Fibroblast of mammary gland (primary cell): ENCODE results near the gene CAV2.

Experiments used
- DNase-seq: peaks from one replicate; pipeline ENCODE4 v3.0.0-alpha.2; 2010; ENCODE audit warnings: low read depth
- H3K4me3 ChIP-seq: 2 replicates; pipeline ENCODE4 v1.5.1; 2011; ENCODE audit warnings: low read depth, mild to moderate bottlenecking, low read length, moderate library complexity; ENCODE audit not compliant: control insufficient read depth
- TF ChIP-seq, protein P1 (sequence below): conservative IDR thresholded peaks from 2 replicates; pipeline ENCODE4 v1.5.1; 2011; ENCODE audit warnings: low read depth, low read length, inconsistent platforms; ENCODE audit not compliant: control insufficient read depth, insufficient read depth

The CAV2 gene

DNA sequence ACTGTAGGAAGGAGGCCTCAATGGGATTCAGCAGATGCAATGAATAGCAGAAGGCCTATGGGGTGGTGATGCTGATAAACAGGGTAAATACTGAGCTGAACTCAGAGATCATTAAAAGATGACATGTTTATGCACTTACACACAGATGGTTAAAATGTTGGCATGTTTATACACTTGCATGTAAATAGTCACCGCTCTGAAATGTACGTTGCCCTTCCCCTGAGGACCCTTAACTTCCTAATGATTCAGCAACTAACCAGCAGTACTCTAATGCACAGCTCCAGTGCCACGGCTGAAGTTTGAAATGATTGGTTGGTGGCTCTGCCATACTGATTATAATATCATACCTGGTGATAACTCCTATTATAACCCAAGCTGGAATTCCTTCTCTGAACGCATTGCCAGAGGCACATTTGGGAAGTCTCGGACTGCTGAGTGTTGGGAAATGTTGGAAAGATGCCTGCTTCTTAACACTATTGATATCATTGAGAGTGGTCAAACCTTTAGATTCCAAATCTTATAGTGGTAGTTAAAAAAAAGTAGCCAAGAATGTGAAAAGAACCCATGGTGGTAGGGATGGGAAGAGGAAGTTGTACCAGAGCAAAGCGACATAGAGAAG lies 21.6 kb downstream of the CAV2 start:
- no peak overlapping the region for H3K4me3 ChIP-seq
- TF ChIP-seq, protein P1, sequence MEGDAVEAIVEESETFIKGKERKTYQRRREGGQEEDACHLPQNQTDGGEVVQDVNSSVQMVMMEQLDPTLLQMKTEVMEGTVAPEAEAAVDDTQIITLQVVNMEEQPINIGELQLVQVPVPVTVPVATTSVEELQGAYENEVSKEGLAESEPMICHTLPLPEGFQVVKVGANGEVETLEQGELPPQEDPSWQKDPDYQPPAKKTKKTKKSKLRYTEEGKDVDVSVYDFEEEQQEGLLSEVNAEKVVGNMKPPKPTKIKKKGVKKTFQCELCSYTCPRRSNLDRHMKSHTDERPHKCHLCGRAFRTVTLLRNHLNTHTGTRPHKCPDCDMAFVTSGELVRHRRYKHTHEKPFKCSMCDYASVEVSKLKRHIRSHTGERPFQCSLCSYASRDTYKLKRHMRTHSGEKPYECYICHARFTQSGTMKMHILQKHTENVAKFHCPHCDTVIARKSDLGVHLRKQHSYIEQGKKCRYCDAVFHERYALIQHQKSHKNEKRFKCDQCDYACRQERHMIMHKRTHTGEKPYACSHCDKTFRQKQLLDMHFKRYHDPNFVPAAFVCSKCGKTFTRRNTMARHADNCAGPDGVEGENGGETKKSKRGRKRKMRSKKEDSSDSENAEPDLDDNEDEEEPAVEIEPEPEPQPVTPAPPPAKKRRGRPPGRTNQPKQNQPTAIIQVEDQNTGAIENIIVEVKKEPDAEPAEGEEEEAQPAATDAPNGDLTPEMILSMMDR: no peak

DNA sequence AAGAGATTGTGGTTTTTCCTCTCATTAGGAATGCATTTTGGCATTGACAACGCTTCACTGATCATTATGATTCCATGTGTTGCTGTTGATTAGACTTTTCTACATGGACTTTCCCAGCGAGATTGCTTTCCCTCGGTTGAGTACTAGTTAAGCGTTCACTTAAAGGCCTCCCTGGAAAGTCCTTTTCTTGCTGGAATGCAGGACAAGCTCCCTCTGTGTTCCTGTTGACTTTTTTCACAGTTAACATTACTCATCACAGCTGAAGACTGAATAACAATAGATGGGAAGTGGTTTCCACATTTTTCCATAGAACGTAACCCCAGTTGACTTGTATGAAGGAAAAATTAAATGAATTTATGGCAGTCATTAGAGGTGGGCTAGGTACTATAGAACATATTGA lies 22.7 kb downstream of the CAV2 start:
- no peak overlapping the region for H3K4me3 ChIP-seq
- TF ChIP-seq, protein P1: no peak
- peak; percentile 90 for DNase-seq

More for the DNA sequence above, 21.6 kb downstream of the CAV2 start:
- peak; percentile 64 for DNase-seq

DNA sequence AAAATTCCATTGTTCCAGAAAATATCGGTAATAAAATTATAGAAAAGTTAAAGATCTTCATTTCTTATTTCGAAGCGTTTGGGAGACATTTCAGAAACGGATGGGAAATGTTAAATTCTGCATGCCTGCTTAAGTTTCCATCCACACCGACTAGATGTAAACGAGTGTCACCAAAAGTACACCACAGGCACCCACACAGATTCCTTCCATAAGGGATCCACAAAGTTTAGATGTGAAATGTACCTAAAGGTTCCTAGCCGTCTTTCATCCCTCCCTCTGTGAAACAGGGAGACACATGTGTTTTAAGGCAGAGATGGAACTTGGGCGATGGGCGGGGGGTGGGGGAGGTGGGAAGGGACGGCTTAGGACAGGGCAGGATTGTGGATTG lies 24.7 kb downstream of the CAV2 start:
- TF ChIP-seq, protein P1: no peak
- H3K4me3 ChIP-seq: peak overlapping the region; percentile 39
- no peak for DNase-seq

DNA sequence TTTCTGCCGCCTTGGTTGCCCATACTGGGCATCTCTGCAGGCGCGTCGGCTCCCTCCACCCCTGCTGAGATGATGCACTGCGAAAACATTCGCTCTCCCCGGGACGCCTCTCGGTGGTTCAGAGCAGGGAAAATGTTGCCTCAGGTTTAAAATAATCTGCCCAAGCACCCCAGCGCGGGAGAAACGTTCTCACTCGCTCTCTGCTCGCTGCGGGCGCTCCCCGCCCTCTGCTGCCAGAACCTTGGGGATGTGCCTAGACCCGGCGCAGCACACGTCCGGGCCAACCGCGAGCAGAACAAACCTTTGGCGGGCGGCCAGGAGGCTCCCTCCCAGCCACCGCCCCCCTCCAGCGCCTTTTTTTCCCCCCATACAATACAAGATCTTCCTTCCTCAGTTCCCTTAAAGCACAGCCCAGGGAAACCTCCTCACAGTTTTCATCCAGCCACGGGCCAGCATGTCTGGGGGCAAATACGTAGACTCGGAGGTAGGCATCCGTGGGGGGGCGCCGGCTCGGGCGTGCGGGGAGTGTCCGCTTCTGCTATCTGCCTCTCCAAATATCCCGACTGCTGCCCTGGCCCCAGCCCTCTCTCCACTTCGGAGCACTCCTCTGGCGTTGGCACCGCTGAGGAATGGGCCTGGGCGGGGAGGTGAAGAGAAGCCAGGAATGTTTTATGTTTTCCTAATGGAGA lies 25.2 kb downstream of the CAV2 start, which contains the start of gene CAV1:
CAV1 (plus strand) TSS at position 428 of the 689 bp plus-strand sequence; CDS start at position 455, 27 bp downstream.
- DNase-seq: peak; percentile 96
- H3K4me3 ChIP-seq: peak within 1 kb of the TSS; percentile 93
- TF ChIP-seq, protein P1: peak; percentile 34

DNA sequence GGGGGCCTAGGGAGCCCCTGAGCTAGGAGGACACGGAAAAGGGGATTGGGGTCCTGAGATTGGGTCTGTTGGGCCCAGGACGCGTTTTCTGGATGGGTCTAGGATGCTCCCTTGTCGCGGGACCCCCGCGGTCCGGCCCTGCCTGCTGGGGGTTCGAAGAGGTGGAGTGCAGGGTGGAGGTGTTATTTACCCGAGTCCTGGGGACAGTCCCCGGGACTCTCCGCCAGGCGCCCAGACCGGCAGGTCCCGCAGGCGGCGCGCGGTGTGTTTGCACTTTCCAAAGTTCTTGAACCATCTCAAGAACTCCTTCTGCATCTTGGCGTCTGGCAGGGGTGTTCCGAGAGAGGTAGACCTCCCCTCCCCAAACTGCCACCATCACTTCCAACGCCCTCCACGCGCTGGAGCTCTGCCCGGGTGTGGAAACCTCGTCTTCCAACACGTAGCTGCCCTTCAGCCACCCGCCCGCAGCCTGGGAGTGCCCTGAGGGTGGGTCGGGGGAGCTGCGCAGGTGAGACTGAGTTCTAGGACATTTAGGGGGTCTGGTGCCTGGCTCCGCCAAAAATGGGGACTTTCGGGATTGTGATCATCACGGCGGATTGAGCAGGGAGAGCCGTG lies 25.9 kb downstream of the CAV2 start:
- peak overlapping the region; percentile 93 for H3K4me3 ChIP-seq
- no peak for DNase-seq
- TF ChIP-seq, protein P1: no peak

DNA sequence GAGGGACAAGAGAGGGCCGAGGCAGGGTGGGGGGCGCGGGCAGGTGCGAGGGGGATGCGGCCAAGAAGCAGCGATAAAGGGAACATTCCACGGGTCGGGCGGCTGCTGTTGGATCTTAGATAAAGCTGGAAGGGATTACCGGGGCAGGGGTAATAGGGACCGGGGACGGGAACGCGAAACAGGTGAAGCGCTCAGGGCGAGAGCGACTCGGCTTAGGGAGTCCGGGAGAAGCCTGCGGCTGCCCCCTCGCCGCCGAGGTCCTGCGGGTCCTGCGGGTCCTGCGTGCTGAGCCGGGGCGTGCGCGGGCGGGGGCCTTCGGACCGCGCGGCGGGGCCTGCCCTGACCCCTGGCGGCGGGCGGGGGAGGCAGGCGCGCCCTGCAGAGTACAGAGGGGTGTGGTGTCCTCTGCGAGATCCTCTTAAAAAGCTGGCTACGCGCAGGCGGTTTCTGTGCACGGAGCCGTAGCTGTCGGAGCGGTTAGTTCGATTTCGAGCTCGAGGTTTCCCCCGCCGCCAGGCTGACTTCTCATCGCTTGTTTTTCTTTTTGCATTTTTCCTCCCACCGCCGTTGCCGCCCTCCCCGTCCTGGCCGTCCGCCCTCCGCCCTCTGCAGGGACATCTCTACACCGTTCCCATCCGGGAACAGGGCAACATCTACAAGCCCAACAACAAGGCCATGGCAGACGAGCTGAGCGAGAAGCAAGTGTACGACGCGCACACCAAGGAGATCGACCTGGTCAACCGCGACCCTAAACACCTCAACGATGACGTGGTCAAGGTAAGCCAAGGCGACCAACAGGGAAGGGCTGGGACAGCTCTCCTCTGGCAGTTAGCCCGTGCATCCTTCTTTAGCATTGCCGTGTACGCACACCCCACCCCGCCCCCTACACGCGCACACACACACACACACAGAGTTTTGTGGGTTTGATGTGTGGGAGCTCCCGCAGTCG lies 26.6 kb downstream of the CAV2 start:
- H3K4me3 ChIP-seq: peak overlapping the region; percentile 93
- DNase-seq: peak; percentile 81
- TF ChIP-seq, protein P1: peak; percentile 29
